SK-N-SH (cell line): ENCODE measurements around the gene CFAP92. TPM values are rescaled to one million over a fixed set of nuclear protein-coding genes. Genes with fewer than 3 reads are reported as not detected.

ENCODE experiments used
- CTCF ChIA-PET: fragments of 300-600, 350-600 bp; formaldehyde crosslinking; extraction: SDS; loops from one replicate; lab custom pipeline; 2021; lab: Yijun Ruan, JAX
- POLR2A ChIA-PET: fragments of 350-600 bp; sonication (Branson Sonifier 250); formaldehyde crosslinking; extraction: SDS; loops from one replicate; lab custom pipeline; 2020; ENCODE audit warnings: antibody characterized with exemption, inconsistent platforms; lab: Yijun Ruan, JAX
- DNase-seq: peaks from one replicate; pipeline ENCODE4 v3.0.0; 2012
- H2AFZ ChIP-seq: fragments of 200-600 bp; sonication (generic); 2 replicates; pipeline ENCODE4 v1.8.1; 2016; ENCODE audit warnings: antibody characterized with exemption, mild to moderate bottlenecking, low read depth
- H3F3A ChIP-seq: fragments of 200-600 bp; sonication (generic); replicated peaks from 2 replicates; pipeline ENCODE3; 2016; ENCODE audit warnings: antibody characterized with exemption, mild to moderate bottlenecking; ENCODE audit not compliant: insufficient read depth
- H3K27ac ChIP-seq, 2 experiments: fragments of 200-500 bp in 1 of 2; fragments of 200-600 bp in 1 of 2; sonication (Bioruptor generic) in 1 of 2; sonication (generic), shearing (Covaris generic) in 1 of 2; 2 replicates each; pipeline versions ENCODE4 v1.5.1 to v1.6.1; 2014 to 2016; ENCODE audit warnings: low read depth in 2 of 2, inconsistent platforms in 1 of 2, low read length in 1 of 2, mild to moderate bottlenecking in 1 of 2, mixed read lengths in 1 of 2
- H3K27me3 ChIP-seq: fragments of 200-600 bp; sonication (generic), shearing (Covaris generic); 2 replicates; pipeline ENCODE4 v1.6.1; 2016; ENCODE audit warnings: mixed run types; ENCODE audit not compliant: insufficient read depth
- H3K36me3 ChIP-seq, 2 experiments: fragments of 200-500 bp in 1 of 2; fragments of 200-600 bp in 1 of 2; sonication (Bioruptor generic) in 1 of 2; sonication (generic) in 1 of 2; replicated peaks in 1 of 2; 2 replicates each; pipeline versions ENCODE3 to v1.5.1; 2014 to 2016; ENCODE audit warnings: low read length in 1 of 2, mild to moderate bottlenecking in 1 of 2; ENCODE audit not compliant: insufficient read depth in 2 of 2, control insufficient read depth in 1 of 2
- H3K4me1 ChIP-seq, 2 experiments: fragments of 200-500 bp in 1 of 2; fragments of 200-600 bp in 1 of 2; sonication (Bioruptor generic) in 1 of 2; sonication (generic), shearing (Covaris generic) in 1 of 2; 2 replicates each; pipeline versions ENCODE4 v1.5.1 to v1.6.1; 2014 to 2016; ENCODE audit warnings: low read depth in 1 of 2, low read length in 1 of 2, mixed run types in 1 of 2; ENCODE audit not compliant: insufficient read depth in 2 of 2, control insufficient read depth in 1 of 2
- H3K4me2 ChIP-seq: fragments of 200-600 bp; sonication (generic), shearing (Covaris generic); 2 replicates; pipeline ENCODE4 v1.6.1; 2017; ENCODE audit warnings: mixed run types
- H3K4me3 ChIP-seq, 2 experiments: fragments of 200-500 bp in 1 of 2; fragments of 200-600 bp in 1 of 2; sonication (Bioruptor generic) in 1 of 2; sonication (generic), shearing (Covaris generic) in 1 of 2; 2 replicates each; pipeline versions ENCODE4 v1.5.1 to v1.8.1; 2014 to 2016; ENCODE audit warnings: low read depth in 2 of 2, inconsistent platforms in 1 of 2, low read length in 1 of 2, mild to moderate bottlenecking in 1 of 2, mixed read lengths in 1 of 2, moderate library complexity in 1 of 2
- H3K79me2 ChIP-seq: fragments of 200-600 bp; sonication (generic); 2 replicates; pipeline ENCODE4 v1.8.1; 2017; ENCODE audit warnings: mild to moderate bottlenecking; ENCODE audit not compliant: insufficient read depth
- H3K9ac ChIP-seq: fragments of 200-600 bp; sonication (generic); 2 replicates; pipeline ENCODE4 v1.6.1; 2017; ENCODE audit warnings: mixed run types
- H3K9me2 ChIP-seq: fragments of 200-600 bp; sonication (generic); 2 replicates; pipeline ENCODE4 v1.6.1; 2017; ENCODE audit warnings: mixed run types
- H3K9me3 ChIP-seq: fragments of 200-600 bp; sonication (generic); 2 replicates; pipeline ENCODE4 v1.6.1; 2017; ENCODE audit warnings: mixed run types, mild to moderate bottlenecking, moderate library complexity
- H4K20me1 ChIP-seq: fragments of 200-600 bp; sonication (generic); 2 replicates; pipeline ENCODE4 v1.6.1; 2017; ENCODE audit warnings: mild to moderate bottlenecking, mixed run types; ENCODE audit not compliant: insufficient read depth
- CTCF ChIP-seq: fragments of 200-600 bp; sonication (generic); IDR thresholded peaks from 2 replicates; pipeline ENCODE4 v1.6.1; 2017; ENCODE audit warnings: antibody characterized with exemption, mild to moderate bottlenecking, moderate library complexity
- GABPA ChIP-seq: IDR thresholded peaks from 2 replicates; pipeline ENCODE4 v1.4.0; 2012; ENCODE audit warnings: low read depth, mild to moderate bottlenecking
- JUND ChIP-seq: IDR thresholded peaks from 2 replicates; pipeline ENCODE4 v1.4.0; 2012
- MXI1 ChIP-seq: IDR thresholded peaks from 2 replicates; pipeline ENCODE4 v1.6.1; 2012; ENCODE audit warnings: mild to moderate bottlenecking, low read depth, low read length, improper control_type of control experiment
- NFIC ChIP-seq: IDR thresholded peaks from 2 replicates; pipeline ENCODE4 v1.4.0; 2012; ENCODE audit warnings: borderline replicate concordance
- RCOR1 ChIP-seq: fragments of 150-350 bp; IDR thresholded peaks from 2 replicates; pipeline ENCODE4 v1.6.1; 2017; ENCODE audit warnings: antibody characterized with exemption, low read length
- REST ChIP-seq: IDR thresholded peaks from 2 replicates; pipeline ENCODE4 v1.6.1; 2012; ENCODE audit warnings: mild to moderate bottlenecking, low read depth, low read length, moderate library complexity
- SIN3A ChIP-seq: IDR thresholded peaks from 2 replicates; pipeline ENCODE4 v1.6.1; 2012; ENCODE audit warnings: low read depth, mild to moderate bottlenecking, low read length, moderate library complexity, borderline replicate concordance
- TAF1 ChIP-seq: IDR thresholded peaks from 2 replicates; pipeline ENCODE4 v1.6.1; 2012; ENCODE audit warnings: low read depth, mild to moderate bottlenecking, low read length, moderate library complexity, borderline replicate concordance
- USF1 ChIP-seq: IDR thresholded peaks from 2 replicates; pipeline ENCODE4 v1.4.0; 2012; ENCODE audit warnings: low read depth, borderline replicate concordance
- USF2 ChIP-seq: fragments of 150-350 bp; IDR thresholded peaks from 2 replicates; pipeline ENCODE4 v1.6.1; 2017; ENCODE audit warnings: antibody characterized with exemption, low read length, low read depth, borderline replicate concordance
- YY1 ChIP-seq: IDR thresholded peaks from 2 replicates; pipeline ENCODE4 v1.4.0; 2012; ENCODE audit warnings: low read depth, mild to moderate bottlenecking
- WGBS: methylation state at CpG from one replicate; pipeline ENCODE4 v1.1.6; 2017; ENCODE audit warnings: low lambda C conversion rate; 5-methylcytosine and 5-hydroxymethylcytosine counted together
- polyA plus RNA-seq, 3 experiments: library from polyadenylated mRNA; depleted of rRNA; stranded (reverse); fragments of >200 nt; gene quantifications; 2 replicates each; pipeline ENCODE4 v1.2.3, GENCODE V29; 2012

CFAP92 gene
- polyA plus RNA-seq, 1 of the 3 experiments (the other 2 are of a cell fraction), result not detected

GRCh38 chr3:128991355-128991895 is 2.5 kb downstream of the CFAP92 start:
- ChIA-PET CTCF (interaction anchor here (0.7 to 1.2 kb wide), 3 partner anchors 8 to 62 kb away, joined by 3 to 4 read pairs (median 3); no protein-coding TSS in a partner anchor), POLR2A (no interaction called here)
- no peaks in the 10 kb centered on the region for H3K9me2 ChIP-seq
- no peak for DNase-seq
- H3K79me2 ChIP-seq, result no peaks in the 10 kb centered on the region
- peaks cover 17% of the 10 kb centered on the region for H3K27me3 ChIP-seq
- H3K4me1 ChIP-seq, result peaks cover 0 to 22% of the 10 kb centered on the region in 2 experiments; a peak in 1 of 4 replicates
- H3K4me2 ChIP-seq, result no peak overlapping the region
- H3K36me3 ChIP-seq, result no peaks in the 10 kb centered on the region
- no peak overlapping the region for H3K27ac ChIP-seq
- no peak overlapping the region for H3K9ac ChIP-seq
- no peaks in the 10 kb centered on the region for H3K9me3 ChIP-seq
- no peak for TF ChIP-seq TAF1
- TF ChIP-seq YY1, result no peak
- TF ChIP-seq JUND, result no peak
- no peak for TF ChIP-seq MXI1
- no peak for TF ChIP-seq USF2
- no peak for TF ChIP-seq NFIC
- no peak for TF ChIP-seq RCOR1
- no peak for TF ChIP-seq USF1
- TF ChIP-seq SIN3A, result no peak
- no peak for TF ChIP-seq CTCF
- no peak for TF ChIP-seq GABPA
- no peak for TF ChIP-seq REST
- WGBS, result 89% methylated on average over 18 of the region's 18 CpGs
- H4K20me1 ChIP-seq, result no peaks in the 10 kb centered on the region
- no peak overlapping the region for H2AFZ ChIP-seq
- H3K4me3 ChIP-seq, result no peak overlapping the region
- no peaks in the 10 kb centered on the region for H3F3A ChIP-seq
